Measurements from ENCODE around the gene NDUFV2. TPM values are rescaled to one million over a fixed set of nuclear protein-coding genes. Genes with fewer than 3 reads are reported as not detected.

The NDUFV2 gene
- total RNA-seq, 1 donor from 2014 or later: 69.0 TPM

DNA sequence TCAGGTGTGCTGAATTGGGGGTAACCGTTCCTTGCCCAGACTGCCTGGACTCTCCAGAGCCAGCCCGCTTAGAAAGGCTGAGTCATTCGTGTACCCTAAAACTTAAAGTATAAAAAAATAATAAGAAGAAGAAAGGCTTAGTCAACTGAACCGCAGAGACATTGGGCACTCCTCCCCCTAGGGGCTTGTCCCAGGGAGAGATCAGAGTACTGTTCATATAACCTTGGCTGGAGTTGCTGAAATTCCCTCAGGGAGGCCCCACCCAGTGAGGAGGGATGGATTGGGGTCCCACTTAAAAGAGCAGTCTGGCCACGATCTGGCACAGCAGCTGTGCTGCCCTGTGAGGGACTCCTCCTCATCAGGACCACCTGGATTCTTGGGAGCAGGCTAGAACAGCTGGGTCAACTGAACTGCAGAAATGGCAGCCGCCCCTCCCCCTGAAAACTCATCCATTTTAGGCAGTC lies 71.3 kb downstream of the NDUFV2 start:
- Histone ChIP-seq H3K27me3 (ENCODE audit: control insufficient read depth, insufficient read depth, low read length) (no peaks in the 10 kb centered on the region), H3K4me3 (ENCODE audit: low read depth, low read length) (no peak overlapping the region), H3K36me3 (ENCODE audit: control insufficient read depth, insufficient read depth, low read length) (no peaks in the 10 kb centered on the region)
- TF ChIP-seq CTCF (IDR thresholded peaks at IDR 0.05; ENCODE audit: insufficient read depth, low read length, severe bottlenecking): no peak
- FAIRE-seq: no peak
- DNase-seq (ENCODE audit: low read depth): no peak

- no peak for FAIRE-seq
Measured at GRCh38 chr18:9174302-9174701, 71.8 kb downstream of the NDUFV2 start.

GRCh38 chr18:9175115-9175514 lies 72.6 kb downstream of the NDUFV2 start:
- no peaks in the 10 kb centered on the region for H3K36me3 ChIP-seq (ENCODE audit: control insufficient read depth, insufficient read depth, low read length)
- no peaks in the 10 kb centered on the region for H3K27me3 ChIP-seq (ENCODE audit: control insufficient read depth, insufficient read depth, low read length)
- TF ChIP-seq CTCF (IDR thresholded peaks at IDR 0.05; ENCODE audit: insufficient read depth, low read length, severe bottlenecking): no peak
- no peak for DNase-seq (ENCODE audit: low read depth)
- no peak overlapping the region for H3K4me3 ChIP-seq (ENCODE audit: low read depth, low read length)
- FAIRE-seq: no peak

More at GRCh38 chr18:9174302-9174701, 71.8 kb downstream of the NDUFV2 start:
- DNase-seq (ENCODE audit: low read depth): no peak
- H3K36me3 ChIP-seq (ENCODE audit: control insufficient read depth, insufficient read depth, low read length): no peaks in the 10 kb centered on the region
- H3K4me3 ChIP-seq (ENCODE audit: low read depth, low read length): no peak overlapping the region
- no peak for TF ChIP-seq CTCF (IDR thresholded peaks at IDR 0.05; ENCODE audit: insufficient read depth, low read length, severe bottlenecking)
- no peaks in the 10 kb centered on the region for H3K27me3 ChIP-seq (ENCODE audit: control insufficient read depth, insufficient read depth, low read length)

DNA sequence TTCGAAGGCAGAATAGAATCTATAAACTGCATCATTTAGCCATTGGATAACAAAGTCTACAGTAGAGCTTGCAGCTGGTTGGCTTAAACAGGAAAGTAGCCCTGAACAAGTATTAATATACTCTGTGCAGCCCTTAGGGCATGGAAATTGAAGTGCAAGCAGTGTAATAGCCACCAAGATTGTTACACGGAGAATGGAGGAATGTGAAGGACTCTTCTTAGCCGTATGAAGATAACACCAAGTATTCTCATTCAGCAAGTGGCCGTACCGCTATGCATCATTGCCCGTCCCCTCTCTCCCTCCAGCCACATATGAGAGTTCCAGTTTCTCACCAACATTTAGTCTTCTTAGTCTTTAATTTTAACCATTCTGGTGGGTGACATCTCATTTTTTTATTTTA lies 74.5 kb downstream of the NDUFV2 start:
- Histone ChIP-seq H3K36me3 (ENCODE audit: control insufficient read depth, insufficient read depth, low read length) (no peaks in the 10 kb centered on the region), H3K27me3 (ENCODE audit: control insufficient read depth, insufficient read depth, low read length) (no peaks in the 10 kb centered on the region), H3K4me3 (ENCODE audit: low read depth, low read length) (no peak overlapping the region)
- no peak for FAIRE-seq
- TF ChIP-seq CTCF (IDR thresholded peaks at IDR 0.05; ENCODE audit: insufficient read depth, low read length, severe bottlenecking): no peak
- no peak for DNase-seq (ENCODE audit: low read depth)

- peak; percentile 40 for DNase-seq (ENCODE audit: low read depth)
- H3K27me3 ChIP-seq (ENCODE audit: control insufficient read depth, insufficient read depth, low read length): no peaks in the 10 kb centered on the region
- no peaks in the 10 kb centered on the region for H3K36me3 ChIP-seq (ENCODE audit: control insufficient read depth, insufficient read depth, low read length)
- H3K4me3 ChIP-seq (ENCODE audit: low read depth, low read length): no peak overlapping the region
- no peak for FAIRE-seq
- TF ChIP-seq CTCF (IDR thresholded peaks at IDR 0.05; ENCODE audit: insufficient read depth, low read length, severe bottlenecking): no peak
Measured at GRCh38 chr18:9177466-9177865, 75.0 kb downstream of the NDUFV2 start.

DNA sequence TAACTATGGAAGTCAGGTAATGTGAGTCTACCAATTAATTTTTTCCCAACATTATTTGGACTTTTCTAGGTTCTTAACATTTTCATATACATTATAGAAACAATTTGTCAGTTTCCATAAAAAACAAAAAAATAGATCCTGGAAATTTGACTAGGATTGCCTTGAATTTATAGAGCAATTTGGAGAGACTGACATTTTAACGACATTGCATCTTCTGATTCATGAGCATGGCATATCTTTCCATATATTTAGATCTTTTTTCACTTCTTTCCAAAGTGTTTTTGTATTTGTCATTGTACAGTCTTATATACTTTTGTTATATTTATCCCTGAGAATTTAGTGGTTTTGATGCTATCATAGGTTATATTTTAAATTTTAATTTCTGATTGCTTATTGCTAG lies 76.1 kb downstream of the NDUFV2 start:
- Histone ChIP-seq H3K27me3 (ENCODE audit: control insufficient read depth, insufficient read depth, low read length) (no peaks in the 10 kb centered on the region), H3K36me3 (ENCODE audit: control insufficient read depth, insufficient read depth, low read length) (no peaks in the 10 kb centered on the region), H3K4me3 (ENCODE audit: low read depth, low read length) (no peak overlapping the region)
- DNase-seq (ENCODE audit: low read depth) (no peak), FAIRE-seq (no peak)
- no peak for TF ChIP-seq CTCF (IDR thresholded peaks at IDR 0.05; ENCODE audit: insufficient read depth, low read length, severe bottlenecking)
